Parathyroid adenoma (tissue), 2 donors: ENCODE data around the gene FAM193A.

Experiments
- H2AFZ ChIP-seq: fragments of 300-600 bp; sonication (generic); one replicate; pipeline ENCODE4 v1.7.0; 2017; ENCODE audit warnings: antibody characterized with exemption, mild to moderate bottlenecking
- H3K27ac ChIP-seq: fragments of 300-600 bp; sonication (generic); one replicate; pipeline ENCODE4 v1.7.0; 2017
- H3K27me3 ChIP-seq: fragments of 300-600 bp; sonication (generic); one replicate; pipeline ENCODE4 v1.7.0; 2017; ENCODE audit warnings: low read length; ENCODE audit not compliant: control insufficient read depth, insufficient read depth
- H3K36me3 ChIP-seq: fragments of 300-600 bp; sonication (generic); one replicate; pipeline ENCODE4 v1.7.0; 2017; ENCODE audit warnings: low read length; ENCODE audit not compliant: control insufficient read depth, insufficient read depth
- H3K4me1 ChIP-seq: fragments of 300-600 bp; sonication (generic); one replicate; pipeline ENCODE4 v1.7.0; 2017; ENCODE audit warnings: control low read depth
- H3K4me2 ChIP-seq: fragments of 300-600 bp; sonication (generic); one replicate; pipeline ENCODE4 v1.7.0; 2017; ENCODE audit warnings: low read length
- H3K4me3 ChIP-seq: fragments of 300-600 bp; sonication (generic); one replicate; pipeline ENCODE4 v1.7.0; 2017; ENCODE audit warnings: low read depth, low read length
- H3K79me2 ChIP-seq: fragments of 300-600 bp; sonication (generic); one replicate; pipeline ENCODE4 v1.7.0; 2017; ENCODE audit warnings: control low read depth
- H3K9ac ChIP-seq: fragments of 300-600 bp; sonication (generic); one replicate; pipeline ENCODE4 v1.7.0; 2017; ENCODE audit warnings: mild to moderate bottlenecking
- H3K9me3 ChIP-seq: fragments of 300-600 bp; sonication (generic); one replicate; pipeline ENCODE4 v1.7.0; 2017; ENCODE audit warnings: low read length; ENCODE audit not compliant: control insufficient read depth
- TF ChIP-seq, protein P1 (sequence below): fragments of 300-600 bp; sonication (generic); IDR thresholded peaks from one replicate; pipeline ENCODE4 v1.7.0; 2017; ENCODE audit warnings: antibody characterized with exemption, mild to moderate bottlenecking
- donor health status: primary hyperparathyroidism.

Gene FAM193A

DNA sequence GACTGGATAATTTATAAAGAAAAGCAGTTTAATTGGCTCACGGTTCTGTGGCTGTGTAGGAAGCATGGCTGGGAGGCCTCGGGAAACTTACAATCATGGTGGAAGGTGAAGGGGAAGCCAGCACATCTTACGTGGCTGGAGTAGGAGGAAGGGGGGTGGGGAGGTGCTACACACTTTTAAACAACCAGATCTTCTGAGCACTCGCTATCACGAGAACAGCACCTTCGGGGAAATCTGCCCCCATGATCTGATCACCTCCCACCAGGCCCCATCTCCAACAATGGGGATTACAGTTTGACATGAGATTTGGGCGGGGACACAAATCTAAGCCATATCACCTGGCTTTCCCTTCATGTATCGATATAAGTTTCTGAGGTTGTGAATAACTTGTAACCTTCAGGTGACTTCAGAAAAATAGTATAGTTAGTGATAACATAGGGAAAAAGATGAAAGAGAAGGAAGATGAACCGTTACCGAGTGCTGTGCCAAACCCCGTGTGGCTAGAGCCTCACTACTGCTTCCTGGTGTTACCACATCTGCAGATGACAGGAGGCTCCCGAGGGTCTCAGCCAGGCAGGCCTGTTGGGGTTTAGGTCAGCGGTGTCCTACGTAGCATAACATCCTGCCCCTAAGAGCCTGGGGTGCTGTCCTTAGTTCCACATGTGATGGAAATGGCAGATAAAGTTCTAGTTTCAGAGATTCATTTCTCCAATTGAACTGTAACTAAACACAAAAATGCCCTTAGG is 116.1 kb downstream of the FAM193A start:
- Histone ChIP-seq H3K36me3 (no peaks in the 10 kb centered on the region), H3K4me1 (no peaks in the 10 kb centered on the region), H3K27ac (no peak overlapping the region), H3K4me3 (no peak overlapping the region), H3K27me3 (no peaks in the 10 kb centered on the region), H2AFZ (no peak overlapping the region), H3K9me3 (no peaks in the 10 kb centered on the region), H3K79me2 (peaks cover 3% of the 10 kb centered on the region), H3K9ac (no peak overlapping the region), H3K4me2 (no peak overlapping the region)
- TF ChIP-seq, protein P1, sequence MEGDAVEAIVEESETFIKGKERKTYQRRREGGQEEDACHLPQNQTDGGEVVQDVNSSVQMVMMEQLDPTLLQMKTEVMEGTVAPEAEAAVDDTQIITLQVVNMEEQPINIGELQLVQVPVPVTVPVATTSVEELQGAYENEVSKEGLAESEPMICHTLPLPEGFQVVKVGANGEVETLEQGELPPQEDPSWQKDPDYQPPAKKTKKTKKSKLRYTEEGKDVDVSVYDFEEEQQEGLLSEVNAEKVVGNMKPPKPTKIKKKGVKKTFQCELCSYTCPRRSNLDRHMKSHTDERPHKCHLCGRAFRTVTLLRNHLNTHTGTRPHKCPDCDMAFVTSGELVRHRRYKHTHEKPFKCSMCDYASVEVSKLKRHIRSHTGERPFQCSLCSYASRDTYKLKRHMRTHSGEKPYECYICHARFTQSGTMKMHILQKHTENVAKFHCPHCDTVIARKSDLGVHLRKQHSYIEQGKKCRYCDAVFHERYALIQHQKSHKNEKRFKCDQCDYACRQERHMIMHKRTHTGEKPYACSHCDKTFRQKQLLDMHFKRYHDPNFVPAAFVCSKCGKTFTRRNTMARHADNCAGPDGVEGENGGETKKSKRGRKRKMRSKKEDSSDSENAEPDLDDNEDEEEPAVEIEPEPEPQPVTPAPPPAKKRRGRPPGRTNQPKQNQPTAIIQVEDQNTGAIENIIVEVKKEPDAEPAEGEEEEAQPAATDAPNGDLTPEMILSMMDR = no peak

DNA sequence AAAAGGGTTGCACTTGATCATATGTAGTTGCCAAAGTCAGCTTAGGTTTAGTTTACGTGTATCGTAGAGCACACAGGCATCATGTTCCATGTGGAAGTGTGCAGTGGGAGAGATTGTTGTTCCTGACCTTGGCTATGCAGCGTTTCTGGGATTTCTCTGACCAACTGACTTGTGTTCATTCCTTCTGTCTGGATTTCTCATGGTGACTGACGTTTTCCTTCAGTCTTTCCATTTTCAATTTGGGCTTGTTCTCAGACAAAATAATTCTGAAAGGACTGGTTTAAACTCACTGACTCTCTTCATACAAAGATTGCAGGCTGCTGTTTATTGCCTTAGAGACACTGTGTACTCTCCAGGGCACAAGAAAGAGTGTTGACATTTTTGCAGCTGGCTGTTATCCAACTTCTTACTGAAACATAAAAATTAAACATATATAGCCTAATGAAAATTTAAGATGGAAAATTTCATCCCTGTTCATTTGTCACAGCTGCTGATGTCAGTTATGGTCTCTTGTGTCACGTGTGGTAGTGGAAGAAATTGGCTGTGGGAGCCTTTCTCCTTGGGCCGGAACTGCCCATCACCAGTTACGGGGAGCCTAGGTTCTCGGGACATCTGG is 124.3 kb downstream of the FAM193A start:
- H3K4me1 ChIP-seq = no peaks in the 10 kb centered on the region
- H3K27me3 ChIP-seq = no peaks in the 10 kb centered on the region
- H3K9me3 ChIP-seq = no peaks in the 10 kb centered on the region
- no peak overlapping the region for H3K9ac ChIP-seq
- H3K36me3 ChIP-seq = no peaks in the 10 kb centered on the region
- H3K4me2 ChIP-seq = no peak overlapping the region
- H3K27ac ChIP-seq = no peak overlapping the region
- TF ChIP-seq, protein P1 = no peak
- H2AFZ ChIP-seq = no peak overlapping the region
- no peak overlapping the region for H3K4me3 ChIP-seq
- no peaks in the 10 kb centered on the region for H3K79me2 ChIP-seq

DNA sequence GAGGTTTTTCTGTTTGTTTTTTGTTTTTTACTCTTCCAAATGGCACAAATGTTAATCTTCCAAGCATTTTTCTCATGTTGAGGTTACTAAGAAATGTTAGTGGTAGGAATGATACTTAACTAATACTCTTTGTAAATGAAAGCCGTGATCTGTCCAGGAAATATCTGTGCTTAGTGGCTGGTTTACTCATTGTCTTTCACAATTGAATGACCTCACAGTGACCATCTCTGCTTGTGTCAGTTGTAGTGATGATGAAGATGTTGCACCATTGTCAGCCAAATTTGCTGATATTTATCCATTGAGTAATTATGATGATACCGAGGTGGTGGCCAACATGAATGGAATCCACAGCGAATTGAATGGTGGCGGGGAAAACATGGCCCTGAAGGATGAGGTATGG is 126.2 kb downstream of the FAM193A start:
- Histone ChIP-seq H3K36me3 (no peaks in the 10 kb centered on the region), H3K4me1 (no peaks in the 10 kb centered on the region), H3K4me2 (no peak overlapping the region), H3K79me2 (no peaks in the 10 kb centered on the region), H2AFZ (no peak overlapping the region), H3K4me3 (no peak overlapping the region), H3K27ac (no peak overlapping the region), H3K9ac (no peak overlapping the region), H3K27me3 (no peaks in the 10 kb centered on the region), H3K9me3 (no peaks in the 10 kb centered on the region)
- TF ChIP-seq, protein P1 = no peak

DNA sequence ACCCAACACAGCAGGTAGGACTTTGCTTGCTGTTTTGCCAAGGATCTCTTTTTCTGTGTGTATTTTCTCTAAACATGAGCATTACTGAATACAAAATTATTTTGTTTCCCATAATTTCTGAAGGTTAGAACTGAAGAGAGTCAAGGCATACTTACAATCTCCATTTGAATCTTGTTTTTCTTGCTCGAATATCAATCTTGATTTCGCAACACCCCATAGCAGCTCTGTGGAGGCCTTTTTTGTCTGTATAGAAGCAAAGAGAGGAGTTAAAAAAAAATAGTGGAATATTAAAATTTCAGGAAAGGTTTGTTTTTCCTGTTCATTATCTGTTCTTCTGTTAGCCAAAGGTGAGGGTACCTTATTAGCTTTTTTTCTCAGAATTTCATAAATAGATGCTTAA is 126.8 kb downstream of the FAM193A start:
- Histone ChIP-seq H3K4me2 (no peak overlapping the region), H3K9me3 (no peaks in the 10 kb centered on the region), H3K4me3 (no peak overlapping the region), H3K4me1 (no peaks in the 10 kb centered on the region), H3K9ac (no peak overlapping the region), H2AFZ (no peak overlapping the region), H3K36me3 (no peaks in the 10 kb centered on the region), H3K79me2 (no peaks in the 10 kb centered on the region), H3K27ac (no peak overlapping the region), H3K27me3 (no peaks in the 10 kb centered on the region)
- TF ChIP-seq, protein P1 = no peak
